DOHH2 (cell line): ENCODE results near the gene CD63.

Source experiments
- EZH2phosphoT487 ChIP-seq: fragments of 200-600 bp; sonication (generic); IDR thresholded peaks from 2 replicates; pipeline ENCODE4 v1.6.1; 2017; ENCODE audit warnings: borderline replicate concordance, mild to moderate bottlenecking, antibody characterized with exemption, low read length, moderate library complexity, mixed read lengths
- TF ChIP-seq, protein P1 (sequence below): fragments of 200-600 bp; sonication (generic); IDR thresholded peaks from one replicate; pipeline ENCODE4 v1.5.1; 2014; ENCODE audit warnings: antibody characterized with exemption, mild to moderate bottlenecking, low read depth, low read length; ENCODE audit not compliant: poor library complexity, severe bottlenecking

DNA sequence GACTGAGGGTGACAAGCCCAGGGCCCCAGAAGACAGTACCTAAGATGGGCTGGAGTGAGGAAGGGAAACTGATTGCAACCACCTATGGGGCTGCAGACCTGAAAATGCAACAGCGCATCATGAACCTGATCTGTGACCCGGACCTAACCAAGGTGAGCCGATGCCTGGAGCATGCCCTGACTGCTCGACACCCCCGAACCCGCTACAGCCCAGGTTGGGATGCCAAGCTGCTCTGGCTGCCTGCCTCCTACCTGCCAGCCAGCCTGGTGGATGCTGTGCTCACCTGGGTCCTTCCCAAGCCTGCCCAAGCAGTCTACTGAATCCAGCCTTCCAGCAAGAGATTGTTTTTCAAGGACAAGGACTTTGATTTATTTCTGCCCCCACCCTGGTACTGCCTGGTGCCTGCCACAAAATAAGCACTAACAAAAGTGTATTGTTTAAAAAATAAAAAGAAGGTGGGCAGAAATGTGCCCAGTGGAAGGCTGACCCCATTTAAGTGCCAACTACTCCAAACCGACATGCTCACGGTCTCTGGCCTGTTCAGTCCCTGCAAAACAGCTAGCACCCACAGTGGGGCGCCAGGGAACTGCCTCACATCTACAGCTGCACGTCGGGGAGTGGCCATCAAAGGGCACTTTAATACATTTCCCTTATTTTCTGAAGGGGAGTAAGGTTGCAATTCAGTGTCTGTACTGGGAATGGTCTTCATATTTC, 4.4 kb downstream of the CD63 start:
- TF ChIP-seq, protein P1, sequence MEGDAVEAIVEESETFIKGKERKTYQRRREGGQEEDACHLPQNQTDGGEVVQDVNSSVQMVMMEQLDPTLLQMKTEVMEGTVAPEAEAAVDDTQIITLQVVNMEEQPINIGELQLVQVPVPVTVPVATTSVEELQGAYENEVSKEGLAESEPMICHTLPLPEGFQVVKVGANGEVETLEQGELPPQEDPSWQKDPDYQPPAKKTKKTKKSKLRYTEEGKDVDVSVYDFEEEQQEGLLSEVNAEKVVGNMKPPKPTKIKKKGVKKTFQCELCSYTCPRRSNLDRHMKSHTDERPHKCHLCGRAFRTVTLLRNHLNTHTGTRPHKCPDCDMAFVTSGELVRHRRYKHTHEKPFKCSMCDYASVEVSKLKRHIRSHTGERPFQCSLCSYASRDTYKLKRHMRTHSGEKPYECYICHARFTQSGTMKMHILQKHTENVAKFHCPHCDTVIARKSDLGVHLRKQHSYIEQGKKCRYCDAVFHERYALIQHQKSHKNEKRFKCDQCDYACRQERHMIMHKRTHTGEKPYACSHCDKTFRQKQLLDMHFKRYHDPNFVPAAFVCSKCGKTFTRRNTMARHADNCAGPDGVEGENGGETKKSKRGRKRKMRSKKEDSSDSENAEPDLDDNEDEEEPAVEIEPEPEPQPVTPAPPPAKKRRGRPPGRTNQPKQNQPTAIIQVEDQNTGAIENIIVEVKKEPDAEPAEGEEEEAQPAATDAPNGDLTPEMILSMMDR = peak; percentile 86
- no peak for TF ChIP-seq EZH2phosphoT487
